Measurements from ENCODE around the gene TICRR.

DNA sequence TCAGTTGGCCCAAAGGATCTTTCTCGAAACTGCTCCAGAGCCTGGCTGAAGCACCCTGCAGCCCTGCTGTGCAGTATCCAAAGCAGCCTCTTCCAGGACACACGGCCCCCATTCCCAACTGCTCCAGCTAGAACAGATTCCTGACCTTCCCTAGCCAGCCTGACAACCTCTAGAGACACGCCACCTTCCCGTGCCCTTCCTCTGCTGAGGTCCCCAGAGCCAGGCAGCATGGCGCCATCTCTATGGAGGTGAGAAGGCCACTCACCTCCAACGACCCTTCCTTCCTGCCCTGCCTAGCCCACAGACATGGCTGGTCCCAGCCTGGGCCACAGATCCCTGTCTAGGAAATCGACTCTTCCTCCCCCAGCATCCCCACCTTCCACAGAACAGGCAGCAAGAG lies 76.9 kb downstream of the TICRR start:
- TF ChIP-seq POLR2AphosphoS5 (IDR thresholded peaks at IDR 0.05) = no peak
- TF ChIP-seq, protein P1, sequence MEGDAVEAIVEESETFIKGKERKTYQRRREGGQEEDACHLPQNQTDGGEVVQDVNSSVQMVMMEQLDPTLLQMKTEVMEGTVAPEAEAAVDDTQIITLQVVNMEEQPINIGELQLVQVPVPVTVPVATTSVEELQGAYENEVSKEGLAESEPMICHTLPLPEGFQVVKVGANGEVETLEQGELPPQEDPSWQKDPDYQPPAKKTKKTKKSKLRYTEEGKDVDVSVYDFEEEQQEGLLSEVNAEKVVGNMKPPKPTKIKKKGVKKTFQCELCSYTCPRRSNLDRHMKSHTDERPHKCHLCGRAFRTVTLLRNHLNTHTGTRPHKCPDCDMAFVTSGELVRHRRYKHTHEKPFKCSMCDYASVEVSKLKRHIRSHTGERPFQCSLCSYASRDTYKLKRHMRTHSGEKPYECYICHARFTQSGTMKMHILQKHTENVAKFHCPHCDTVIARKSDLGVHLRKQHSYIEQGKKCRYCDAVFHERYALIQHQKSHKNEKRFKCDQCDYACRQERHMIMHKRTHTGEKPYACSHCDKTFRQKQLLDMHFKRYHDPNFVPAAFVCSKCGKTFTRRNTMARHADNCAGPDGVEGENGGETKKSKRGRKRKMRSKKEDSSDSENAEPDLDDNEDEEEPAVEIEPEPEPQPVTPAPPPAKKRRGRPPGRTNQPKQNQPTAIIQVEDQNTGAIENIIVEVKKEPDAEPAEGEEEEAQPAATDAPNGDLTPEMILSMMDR (IDR thresholded peaks at IDR 0.05) = no peak
- no peak for TF ChIP-seq POLR2A (IDR thresholded peaks at IDR 0.05)

Measured in suprapubic skin (tissue), 4 donors.